CD4-positive, alpha-beta T cell treated with Interleukin-17A for 1 hour (primary cell): ENCODE measurements around the gene RAB3GAP2.
"Not testable (repeated sequence)": the region's sequence is repeated elsewhere in the genome, so short reads cannot be mapped to it uniquely, and the experiment has no call there.

Experiments used
- DNase-seq: peaks from one replicate; pipeline ENCODE4 v3.0.0-alpha.2; 2020

RAB3GAP2 gene

GRCh38 chr1:220287129-220287528, 14.9 kb upstream of the RAB3GAP2 start:
- DNase-seq: no peak

DNA sequence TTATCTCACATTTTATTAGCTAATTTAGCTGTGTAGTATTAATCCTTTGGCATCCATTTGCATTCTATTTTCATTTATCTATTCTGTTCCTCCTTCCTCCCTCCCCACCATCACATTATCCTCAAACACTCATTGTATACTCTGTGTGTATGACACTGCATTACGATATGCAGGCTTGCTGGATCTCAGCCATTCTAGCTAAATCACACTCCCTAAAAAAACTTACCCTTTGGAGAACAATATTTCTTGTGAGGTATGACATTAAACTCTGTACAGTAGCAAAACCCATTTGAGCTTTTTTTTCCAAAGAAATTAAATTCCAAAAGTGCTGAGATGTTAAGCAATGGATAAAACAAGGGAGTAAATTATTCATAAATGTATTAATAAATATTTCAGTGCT, 11.4 kb upstream of the RAB3GAP2 start:
- DNase-seq: no peak

- DNase-seq: no peak
Observed at GRCh38 chr1:220281159-220281574, 8.9 kb upstream of the RAB3GAP2 start.

DNA sequence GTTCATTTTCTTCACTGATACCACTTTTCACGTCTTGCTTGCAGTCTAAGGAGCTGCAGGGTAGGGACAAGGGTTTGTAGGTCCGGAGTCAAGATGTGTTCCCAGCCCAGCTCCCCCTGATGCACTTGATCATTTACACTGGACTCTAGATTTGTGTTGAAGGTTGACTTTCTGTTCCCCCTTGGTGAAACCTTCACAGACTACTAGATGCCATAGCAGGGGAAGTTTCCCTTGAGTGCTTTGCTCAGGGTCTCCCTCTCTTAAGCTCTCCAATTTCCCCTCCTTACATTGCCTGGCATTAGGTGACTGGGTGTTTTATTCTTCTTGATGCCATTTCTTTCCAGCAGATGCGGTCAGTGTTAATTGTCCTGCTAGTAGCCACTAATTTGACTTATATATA, 8.0 kb upstream of the RAB3GAP2 start:
- DNase-seq: no peak

DNA sequence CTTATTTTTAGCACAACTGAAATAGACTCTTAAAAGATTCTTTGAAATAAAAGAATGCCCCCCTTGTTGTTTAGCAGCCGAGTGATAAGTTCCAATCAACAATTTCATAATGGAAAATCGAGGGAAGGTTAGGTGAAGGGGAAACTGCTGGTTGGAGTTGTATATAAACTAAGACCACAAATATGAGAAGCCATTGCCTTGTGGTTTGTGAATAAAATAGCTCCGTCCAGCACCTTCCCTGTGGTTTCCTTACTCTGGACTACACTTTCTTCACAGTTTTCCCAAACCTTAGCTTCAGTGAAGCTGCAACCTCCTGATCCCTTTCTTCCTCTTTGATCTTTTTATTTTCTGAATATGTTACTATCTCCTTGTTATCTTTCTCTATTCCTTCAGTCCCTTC, 6.7 kb upstream of the RAB3GAP2 start:
- DNase-seq: no peak

DNA sequence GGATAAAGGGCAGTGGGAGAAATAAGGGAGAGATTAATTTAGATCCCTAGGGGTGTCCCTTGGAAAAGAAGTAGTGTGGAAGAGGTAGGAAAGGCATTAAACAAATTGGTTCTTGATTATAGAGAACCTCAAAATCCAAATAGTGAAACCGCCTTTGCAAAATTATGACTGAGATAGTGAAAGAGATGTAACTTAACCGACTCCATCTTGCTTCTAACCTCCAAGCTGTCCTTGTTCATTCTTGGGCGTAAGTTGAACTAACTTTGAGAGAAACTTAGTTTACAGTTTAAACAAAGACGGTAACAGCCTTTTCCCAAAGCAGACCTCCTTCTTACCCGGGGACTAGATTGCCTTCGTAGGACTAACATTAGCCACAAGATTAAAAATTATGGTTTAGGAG, 3.2 kb upstream of the RAB3GAP2 start:
- no peak for DNase-seq

DNA sequence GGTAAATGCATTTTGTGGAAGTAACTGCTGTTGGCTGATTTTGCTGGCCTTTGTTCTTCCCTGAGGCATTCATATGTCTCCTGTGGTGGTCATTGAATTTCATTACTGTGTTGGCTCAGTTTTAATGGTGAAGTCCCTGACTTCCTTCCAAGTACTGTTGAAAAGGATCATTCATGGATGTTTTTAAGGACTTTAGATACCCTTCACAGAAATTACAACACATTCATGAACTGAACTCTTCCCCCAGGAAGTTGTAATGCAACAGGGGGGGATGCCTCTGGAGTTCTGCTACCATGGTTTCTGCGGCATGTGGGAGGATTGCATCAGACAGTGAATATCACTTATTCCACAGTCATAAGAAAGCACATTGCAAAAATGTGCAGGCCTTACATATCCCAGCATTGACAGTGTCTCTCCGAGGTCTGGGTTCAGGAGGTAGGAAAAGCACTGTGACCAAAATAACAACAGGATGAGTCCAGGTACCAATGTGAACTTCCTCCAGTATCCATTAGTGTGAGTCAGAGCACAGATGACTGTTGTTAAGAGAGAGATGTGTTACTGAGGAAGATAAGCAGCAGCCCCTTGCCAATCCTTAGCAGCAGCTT, 2.1 kb upstream of the RAB3GAP2 start:
- DNase-seq: no peak

- DNase-seq: no peak
Observed at GRCh38 chr1:220272841-220273090, 513 bp upstream of the RAB3GAP2 start.

DNA sequence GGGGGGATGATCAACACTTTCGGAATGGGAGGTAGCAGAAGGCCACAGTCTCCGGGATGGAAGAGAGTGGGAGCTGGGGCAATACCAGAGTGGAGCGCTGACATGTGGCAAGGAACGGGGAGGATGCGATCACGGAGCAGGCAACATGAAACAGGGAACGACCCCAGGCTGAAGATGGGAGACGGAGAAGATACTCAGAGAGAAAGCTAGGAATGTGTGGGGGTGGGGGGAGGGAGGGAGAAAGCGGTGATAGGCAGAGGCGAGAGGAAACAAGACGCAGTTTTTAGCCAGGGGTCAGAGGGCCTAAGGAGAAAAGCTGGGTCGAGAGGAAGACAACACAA, 577 bp downstream of the RAB3GAP2 start:
- DNase-seq: peak; percentile 19

- DNase-seq: no peak
Observed at GRCh38 chr1:220269036-220269435, 3.2 kb downstream of the RAB3GAP2 start.

DNA sequence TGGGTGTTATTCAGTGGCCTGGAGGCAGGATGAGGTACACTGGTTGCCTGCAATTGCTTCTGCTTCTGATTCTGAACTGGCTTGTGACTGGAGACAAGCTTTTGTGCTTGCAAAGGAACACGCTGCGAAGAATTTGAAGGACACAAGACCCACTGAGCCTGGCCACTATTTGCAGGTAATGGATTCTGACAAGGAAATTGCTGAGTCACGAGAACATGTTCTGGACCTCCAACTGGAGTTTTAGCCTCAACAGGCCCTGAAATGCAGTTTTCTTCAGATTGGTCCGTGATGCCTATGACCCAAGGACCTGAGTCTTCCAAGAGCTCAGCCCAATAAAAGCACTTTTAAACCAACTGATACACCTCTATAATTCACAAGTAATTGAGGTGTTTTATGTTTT, 4.6 kb downstream of the RAB3GAP2 start:
- no peak for DNase-seq

DNA sequence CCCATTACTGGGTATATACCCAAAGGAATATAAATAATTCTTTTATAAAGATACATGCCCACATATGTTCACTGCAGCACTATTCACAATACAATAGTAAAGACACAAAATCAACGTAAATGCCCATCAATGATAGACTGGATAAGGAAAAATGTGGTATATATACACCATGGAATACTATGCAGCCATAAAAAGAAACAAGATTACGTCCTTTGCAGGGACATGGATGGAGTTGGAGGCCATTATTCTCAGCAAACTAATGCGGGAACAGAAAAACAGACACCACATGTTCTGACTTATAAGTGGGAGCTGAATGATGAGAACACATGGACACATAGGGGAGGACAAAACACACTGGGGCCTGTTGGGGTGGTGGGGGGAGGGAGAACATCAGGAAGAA, 12.0 kb downstream of the RAB3GAP2 start:
- DNase-seq: not testable (repeated sequence)

- DNase-seq: not testable (repeated sequence)
Observed at GRCh38 chr1:220259756-220260155, 12.5 kb downstream of the RAB3GAP2 start.

- DNase-seq: not testable (repeated sequence)
Observed at GRCh38 chr1:220256194-220256593, 16.1 kb downstream of the RAB3GAP2 start.

- no peak for DNase-seq
Observed at GRCh38 chr1:220255204-220255603, 17.0 kb downstream of the RAB3GAP2 start.

GRCh38 chr1:220253290-220253689, 19.0 kb downstream of the RAB3GAP2 start:
- not testable (repeated sequence) for DNase-seq

- DNase-seq: no peak
Observed at GRCh38 chr1:220251272-220251671, 21.0 kb downstream of the RAB3GAP2 start.

DNA sequence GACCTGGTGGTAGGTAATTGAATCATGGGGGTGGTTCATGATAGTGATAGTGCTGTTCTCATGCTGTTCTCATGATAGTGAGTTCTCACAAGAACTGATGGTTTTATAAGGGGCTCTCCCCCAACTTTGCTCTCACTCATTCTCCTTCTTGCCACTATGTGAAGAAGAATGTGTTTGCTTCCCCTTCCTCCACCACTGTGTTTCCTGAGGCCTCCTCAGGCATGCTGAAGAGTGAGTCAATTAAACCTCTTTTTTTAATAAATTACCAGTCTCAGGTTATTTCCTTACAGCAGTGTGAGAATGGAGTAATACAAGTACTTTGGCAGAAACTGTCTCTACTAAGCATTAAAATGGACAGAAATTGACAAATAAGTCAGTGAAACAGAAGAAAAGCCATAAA, 21.6 kb downstream of the RAB3GAP2 start:
- no peak for DNase-seq

DNA sequence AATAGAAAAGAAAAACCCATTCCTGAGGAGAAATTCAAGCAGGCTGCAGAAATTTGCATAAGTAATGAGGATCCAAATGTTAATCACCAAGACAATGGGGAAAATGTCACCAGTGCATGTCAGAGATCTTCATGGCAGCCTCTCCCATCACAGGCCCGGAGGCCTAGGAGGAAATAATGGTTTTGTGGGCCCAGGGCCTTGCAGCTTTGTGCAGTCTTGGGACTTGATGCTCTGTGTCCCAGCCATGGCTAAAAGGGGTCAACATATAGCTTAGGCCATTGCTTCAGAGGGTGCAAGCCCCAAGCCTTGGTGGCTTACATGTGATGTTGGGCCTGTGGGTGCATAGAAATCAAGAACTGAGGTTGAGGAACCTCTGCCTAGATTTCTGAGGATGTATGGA, 22.7 kb downstream of the RAB3GAP2 start:
- no peak for DNase-seq

- DNase-seq: not testable (repeated sequence)
Observed at GRCh38 chr1:220248715-220249265, 23.5 kb downstream of the RAB3GAP2 start.

DNA sequence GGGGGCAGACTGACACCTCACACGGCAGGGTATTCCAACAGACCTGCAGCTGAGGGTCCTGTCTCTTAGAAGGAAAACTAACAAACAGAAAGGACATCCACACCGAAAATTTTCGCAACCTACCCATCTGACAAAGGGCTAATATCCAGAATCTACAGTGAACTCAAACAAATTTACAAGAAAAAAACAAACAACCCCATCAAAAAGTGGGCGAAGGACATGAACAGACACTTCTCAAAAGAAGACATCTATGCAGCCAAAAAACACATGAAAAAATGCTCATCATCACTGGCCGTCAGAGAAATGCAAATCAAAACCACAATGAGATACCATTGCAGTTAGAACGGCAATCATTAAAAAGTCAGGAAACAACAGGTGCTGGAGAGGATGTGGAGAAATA, 26.4 kb downstream of the RAB3GAP2 start:
- DNase-seq: not testable (repeated sequence)

DNA sequence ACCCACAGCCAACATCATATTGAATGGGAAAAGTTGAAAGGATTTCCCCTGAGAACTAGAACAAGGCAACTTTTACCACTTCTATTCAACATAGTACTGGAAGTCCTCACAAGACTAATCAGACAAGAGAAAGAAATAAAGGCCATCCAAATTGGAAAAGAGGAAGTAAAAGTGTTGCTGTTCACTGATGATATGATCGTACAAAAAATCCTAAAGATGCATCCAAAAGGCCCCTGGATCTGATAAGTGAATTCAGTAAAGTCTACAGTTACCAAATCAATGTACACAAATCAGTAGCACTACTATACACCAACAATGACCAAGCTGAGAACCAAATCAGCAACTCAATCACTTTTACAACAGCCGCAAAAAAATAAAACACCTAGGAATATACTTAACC, 28.3 kb downstream of the RAB3GAP2 start:
- DNase-seq: no peak

- no peak for DNase-seq
Observed at GRCh38 chr1:220241072-220241663, 31.1 kb downstream of the RAB3GAP2 start.

- no peak for DNase-seq
Observed at GRCh38 chr1:220239966-220240365, 32.3 kb downstream of the RAB3GAP2 start.

DNA sequence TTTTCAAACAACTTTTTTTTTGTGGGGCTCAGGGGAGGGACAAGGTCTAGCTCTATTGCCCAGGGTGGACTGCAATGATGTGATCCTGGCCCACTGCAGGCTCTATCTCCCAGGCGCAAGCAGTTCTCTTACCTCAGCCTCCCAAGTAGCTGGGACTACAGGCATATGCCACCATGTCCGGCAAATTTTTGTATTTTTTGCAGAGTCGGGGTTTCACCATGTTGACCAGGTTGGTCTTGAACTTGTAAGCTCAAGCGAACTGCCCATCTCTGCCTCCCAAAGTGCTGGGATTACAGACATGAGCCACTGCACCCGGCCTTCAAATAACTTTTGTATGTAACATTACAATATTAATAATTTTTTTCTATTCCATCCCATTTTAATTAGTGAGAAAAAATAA, 33.0 kb downstream of the RAB3GAP2 start:
- no peak for DNase-seq
